GM18951 (cell line): Measurements from ENCODE around the gene IKBIP.

ENCODE experiments used
- POLR2A ChIP-seq: IDR thresholded peaks from 4 replicates; pipeline ENCODE4 v1.6.1; 2011; ENCODE audit warnings: mild to moderate bottlenecking; ENCODE audit not compliant: insufficient read length, insufficient read depth; ENCODE audit errors: extremely low read depth
- in situ Hi-C: fragments of 300-500 bp; cut with MboI; formaldehyde crosslinking; loops from one replicate; pipeline ENCODE4 v1.12.0; 2022; ENCODE audit warnings: low sequenced_read_pairs, mixed read lengths, inconsistent platforms; ENCODE audit not compliant: unreplicated experiment

IKBIP gene

GRCh38 chr12:98644712-98645571 lies at the start of gene IKBIP, which contains the start of gene APAF1:
Gene IKBIP, minus strand, starts transcription at chr12:98644788. Its CDS starts 87 bp downstream, at chr12:98644701.
Gene APAF1, plus strand, starts transcription at chr12:98645290. Its CDS starts 3,070 bp downstream, at chr12:98648360.
- in situ Hi-C loops, result no loop called here
- peak; percentile 80 for TF ChIP-seq POLR2A

GRCh38 chr12:98691351-98691750 lies 46.8 kb upstream of the IKBIP start:
- no peak for TF ChIP-seq POLR2A
- in situ Hi-C loops, result no loop called here

GRCh38 chr12:98686603-98687002 lies 42.0 kb upstream of the IKBIP start:
- TF ChIP-seq POLR2A, result no peak
- in situ Hi-C loops, result no loop called here

- TF ChIP-seq POLR2A, result no peak
- in situ Hi-C loops, result no loop called here
Observed at GRCh38 chr12:98684199-98684598, 39.6 kb upstream of the IKBIP start.

- in situ Hi-C loops, result no loop called here
- no peak for TF ChIP-seq POLR2A
Observed at GRCh38 chr12:98679611-98680005, 35.0 kb upstream of the IKBIP start.

GRCh38 chr12:98678946-98679610 lies 34.5 kb upstream of the IKBIP start:
- in situ Hi-C loops, result no loop called here
- no peak for TF ChIP-seq POLR2A

- TF ChIP-seq POLR2A, result no peak
- in situ Hi-C loops, result no loop called here
Observed at GRCh38 chr12:98678236-98678945, 33.8 kb upstream of the IKBIP start.

- no peak for TF ChIP-seq POLR2A
- in situ Hi-C loops, result no loop called here
Observed at GRCh38 chr12:98674841-98675240, 30.3 kb upstream of the IKBIP start.

- in situ Hi-C loops, result no loop called here
- no peak for TF ChIP-seq POLR2A
Observed at GRCh38 chr12:98671459-98671858, 26.9 kb upstream of the IKBIP start.

GRCh38 chr12:98669751-98670150 lies 25.2 kb upstream of the IKBIP start:
- in situ Hi-C loops, result no loop called here
- no peak for TF ChIP-seq POLR2A

GRCh38 chr12:98660521-98660920 lies 15.9 kb upstream of the IKBIP start:
- in situ Hi-C loops, result no loop called here
- no peak for TF ChIP-seq POLR2A

- in situ Hi-C loops, result loop anchor here (10.0 kb wide), 1 partner anchor 92 kb away; no protein-coding TSS in a partner anchor
- TF ChIP-seq POLR2A, result no peak
Observed at GRCh38 chr12:98656289-98657101, 11.9 kb upstream of the IKBIP start.
